Measurements from ENCODE around the gene EDRF1. TPM values are rescaled to one million over a fixed set of nuclear protein-coding genes. Genes with fewer than 3 reads are reported as not detected.

The EDRF1 gene
- total and polyA plus RNA-seq, 3 experiments from 2014 or later: 13.1 to 33.5 (median 32.5) TPM

- H3K36me3 ChIP-seq (ENCODE audit: insufficient read depth, low read length): peaks cover 41% of the 10 kb centered on the region
- ChIA-PET POLR2A (no interaction called here), CTCF (no interaction called here)
Observed at GRCh38 chr10:125762692-125763648, 43.5 kb downstream of the EDRF1 start.

GRCh38 chr10:125765835-125766234 lies 46.3 kb downstream of the EDRF1 start:
- Mint-ChIP-seq H3K27me3 (no peaks in the 10 kb centered on the region), H3K9me3 (no peaks in the 10 kb centered on the region), H3K4me3 (no peak overlapping the region), H3K27ac (peak overlapping the region in 4 of 8 donors; percentile 3 to 76 (median 44)), H3K4me1 (no peaks in the 10 kb centered on the region), H3K36me3 (peaks cover 3 to 76% (median 30%) of the 10 kb centered on the region in 3 donors)
- DNase-seq: no peak
- Histone ChIP-seq H3K36me3 (ENCODE audit: insufficient read depth, low read length) (peaks cover 27% of the 10 kb centered on the region), H3K4me3 (ENCODE audit: low read length) (no peak overlapping the region), H3K9me3 (ENCODE audit: low read length) (no peaks in the 10 kb centered on the region), H3K27me3 (ENCODE audit: insufficient read depth, low read length, poor library complexity, severe bottlenecking) (no peaks in the 10 kb centered on the region), H3K4me1 (ENCODE audit: insufficient read depth, low read length) (no peaks in the 10 kb centered on the region), H3K27ac (ENCODE audit: low read depth, low read length) (no peak overlapping the region)
- POLR2A ChIA-PET: no interaction called here
- CTCF ChIA-PET: interaction anchor here (1.5 kb wide), 1 partner anchor 25 kb away, joined by 3 read pairs; no protein-coding TSS in a partner anchor

More at GRCh38 chr10:125762692-125763648, 43.5 kb downstream of the EDRF1 start:
- no peaks in the 10 kb centered on the region for H3K27me3 ChIP-seq (ENCODE audit: insufficient read depth, low read length, poor library complexity, severe bottlenecking)
- Mint-ChIP-seq H3K27me3 (no peaks in the 10 kb centered on the region), H3K27ac (no peak overlapping the region), H3K4me3 (no peak overlapping the region), H3K4me1 (peaks cover 0 to 1% (median 0%) of the 10 kb centered on the region in 3 donors), H3K9me3 (no peaks in the 10 kb centered on the region), H3K36me3 (peaks cover 6 to 87% (median 38%) of the 10 kb centered on the region in 3 donors)
- no peaks in the 10 kb centered on the region for H3K4me1 ChIP-seq (ENCODE audit: insufficient read depth, low read length)
- no peak overlapping the region for H3K27ac ChIP-seq (ENCODE audit: low read depth, low read length)
- H3K9me3 ChIP-seq (ENCODE audit: low read length): no peaks in the 10 kb centered on the region
- H3K4me3 ChIP-seq (ENCODE audit: low read length): no peak overlapping the region
- DNase-seq: no peak

DNA sequence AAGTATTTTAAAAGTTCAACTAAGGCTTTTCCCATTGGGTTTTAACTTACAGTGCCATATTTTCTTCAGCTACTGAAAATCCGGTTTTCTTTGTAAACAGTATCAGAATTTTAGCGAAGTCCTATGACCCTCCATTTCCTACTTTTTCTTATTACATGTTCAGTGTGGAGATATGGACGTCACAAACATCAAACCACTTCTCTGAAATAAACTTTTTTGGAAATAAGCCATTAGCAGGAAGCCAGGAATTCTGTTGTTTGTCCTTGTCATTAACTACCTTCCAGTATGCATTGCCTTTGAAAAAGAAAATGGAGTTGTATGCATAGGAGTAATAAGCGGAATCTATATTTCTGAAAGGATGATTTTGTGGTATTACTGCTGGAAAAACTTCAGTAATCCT lies 47.0 kb downstream of the EDRF1 start:
- Mint-ChIP-seq H3K27me3 (no peaks in the 10 kb centered on the region), H3K36me3 (peaks cover under 1 to 70% (median 31%) of the 10 kb centered on the region in 3 donors), H3K9me3 (no peaks in the 10 kb centered on the region), H3K4me1 (no peaks in the 10 kb centered on the region), H3K27ac (peak overlapping the region in 2 of 8 donors; percentile 42 to 45), H3K4me3 (no peak overlapping the region)
- H3K9me3 ChIP-seq (ENCODE audit: low read length): no peaks in the 10 kb centered on the region
- no peaks in the 10 kb centered on the region for H3K27me3 ChIP-seq (ENCODE audit: insufficient read depth, low read length, poor library complexity, severe bottlenecking)
- DNase-seq: no peak
- H3K36me3 ChIP-seq (ENCODE audit: insufficient read depth, low read length): peaks cover 26% of the 10 kb centered on the region
- ChIA-PET CTCF (no interaction called here), POLR2A (no interaction called here)
- H3K4me1 ChIP-seq (ENCODE audit: insufficient read depth, low read length): no peaks in the 10 kb centered on the region
- H3K4me3 ChIP-seq (ENCODE audit: low read length): no peak overlapping the region
- H3K27ac ChIP-seq (ENCODE audit: low read depth, low read length): no peak overlapping the region

DNA sequence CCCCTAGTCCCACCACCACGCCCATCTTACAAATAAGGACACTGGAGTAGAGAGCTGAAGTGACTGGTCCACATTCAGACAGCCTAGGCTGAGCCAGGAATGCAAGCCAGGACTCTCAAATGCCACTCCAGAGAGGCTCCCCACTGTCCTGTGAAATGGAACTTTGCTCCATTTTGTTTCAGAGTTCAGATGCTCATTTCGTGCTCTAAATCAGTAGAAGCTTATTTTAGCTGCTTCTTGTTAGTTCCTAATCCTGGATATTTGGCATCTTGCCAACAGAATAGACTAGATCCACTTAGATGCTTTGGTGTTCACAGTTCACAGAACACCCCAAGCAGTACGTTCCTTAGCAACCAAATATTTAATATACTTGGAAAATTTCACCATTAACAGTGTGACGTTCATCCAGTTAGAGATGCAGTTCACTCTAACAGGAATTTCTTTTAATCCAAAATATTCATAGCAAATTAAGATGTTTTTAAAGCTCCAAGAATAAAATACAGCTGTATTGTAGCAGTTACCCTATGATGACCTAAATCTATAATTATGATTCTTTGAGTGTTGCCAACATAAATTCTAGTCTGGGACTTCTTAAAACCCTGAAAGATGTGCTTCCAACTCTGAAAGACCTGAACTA lies 48.8 kb downstream of the EDRF1 start:
- no peaks in the 10 kb centered on the region for H3K27me3 ChIP-seq (ENCODE audit: insufficient read depth, low read length, poor library complexity, severe bottlenecking)
- Mint-ChIP-seq H3K4me3 (no peak overlapping the region), H3K27ac (peak overlapping the region in 1 of 8 donors; percentile 82), H3K4me1 (no peaks in the 10 kb centered on the region), H3K36me3 (peaks cover 0 to 54% (median 29%) of the 10 kb centered on the region in 3 donors), H3K9me3 (no peaks in the 10 kb centered on the region), H3K27me3 (peaks cover 0 to 3% of the 10 kb centered on the region in 2 donors)
- ChIA-PET CTCF (no interaction called here), POLR2A (no interaction called here)
- no peak overlapping the region for H3K27ac ChIP-seq (ENCODE audit: low read depth, low read length)
- H3K9me3 ChIP-seq (ENCODE audit: low read length): no peaks in the 10 kb centered on the region
- no peak overlapping the region for H3K4me3 ChIP-seq (ENCODE audit: low read length)
- H3K36me3 ChIP-seq (ENCODE audit: insufficient read depth, low read length): peaks cover 10% of the 10 kb centered on the region
- no peak for DNase-seq
- no peaks in the 10 kb centered on the region for H3K4me1 ChIP-seq (ENCODE audit: insufficient read depth, low read length)

- Histone ChIP-seq H3K36me3 (ENCODE audit: insufficient read depth, low read length) (peaks cover 4% of the 10 kb centered on the region), H3K27ac (ENCODE audit: low read depth, low read length) (no peak overlapping the region), H3K4me3 (ENCODE audit: low read length) (no peak overlapping the region), H3K27me3 (ENCODE audit: insufficient read depth, low read length, poor library complexity, severe bottlenecking) (no peaks in the 10 kb centered on the region), H3K4me1 (ENCODE audit: insufficient read depth, low read length) (no peaks in the 10 kb centered on the region), H3K9me3 (ENCODE audit: low read length) (no peaks in the 10 kb centered on the region)
- no peaks in the 10 kb centered on the region for H3K9me3 Mint-ChIP-seq
- POLR2A ChIA-PET: no interaction called here
- CTCF ChIA-PET: no interaction called here
- no peak for DNase-seq
- no peaks in the 10 kb centered on the region for H3K4me1 Mint-ChIP-seq
- H3K36me3 Mint-ChIP-seq: peaks cover 0 to 46% (median 24%) of the 10 kb centered on the region in 3 donors
- H3K4me3 Mint-ChIP-seq: no peak overlapping the region
- H3K27ac Mint-ChIP-seq: peak overlapping the region in 2 of 8 donors; percentile 17 to 57
- H3K27me3 Mint-ChIP-seq: peaks cover 0 to 4% of the 10 kb centered on the region in 2 donors
Observed at GRCh38 chr10:125769175-125769574, 49.7 kb downstream of the EDRF1 start.

DNA sequence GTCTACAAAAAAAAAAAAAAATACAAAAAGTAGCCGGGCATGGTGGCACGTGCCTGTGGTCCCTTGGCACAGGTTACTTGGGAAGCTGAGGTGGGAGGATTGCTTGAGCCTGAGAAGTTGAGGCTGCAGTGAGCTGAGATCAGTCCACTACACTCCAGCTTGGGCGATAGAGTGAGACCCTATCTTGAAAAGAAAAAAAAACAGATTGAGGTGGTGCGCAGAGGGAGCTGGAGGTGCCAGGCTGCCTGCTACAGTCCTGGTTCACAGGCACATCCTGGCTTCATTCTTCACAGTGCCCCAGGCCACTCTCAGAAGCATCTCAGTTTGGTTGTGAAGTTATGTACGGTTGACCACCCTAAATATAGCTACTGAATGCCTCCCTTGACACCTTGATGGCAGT lies 51.3 kb downstream of the EDRF1 start:
- no peak for DNase-seq
- POLR2A ChIA-PET: no interaction called here
- Mint-ChIP-seq H3K27ac (no peak overlapping the region), H3K27me3 (peaks cover 0 to 4% of the 10 kb centered on the region in 2 donors), H3K4me3 (no peak overlapping the region), H3K4me1 (no peaks in the 10 kb centered on the region), H3K9me3 (no peaks in the 10 kb centered on the region), H3K36me3 (peaks cover 0 to 29% (median 15%) of the 10 kb centered on the region in 3 donors)
- Histone ChIP-seq H3K4me3 (ENCODE audit: low read length) (no peak overlapping the region), H3K9me3 (ENCODE audit: low read length) (no peaks in the 10 kb centered on the region), H3K36me3 (ENCODE audit: insufficient read depth, low read length) (no peaks in the 10 kb centered on the region), H3K27me3 (ENCODE audit: insufficient read depth, low read length, poor library complexity, severe bottlenecking) (no peaks in the 10 kb centered on the region), H3K27ac (ENCODE audit: low read depth, low read length) (no peak overlapping the region), H3K4me1 (ENCODE audit: insufficient read depth, low read length) (no peaks in the 10 kb centered on the region)
- CTCF ChIA-PET: no interaction called here

DNA sequence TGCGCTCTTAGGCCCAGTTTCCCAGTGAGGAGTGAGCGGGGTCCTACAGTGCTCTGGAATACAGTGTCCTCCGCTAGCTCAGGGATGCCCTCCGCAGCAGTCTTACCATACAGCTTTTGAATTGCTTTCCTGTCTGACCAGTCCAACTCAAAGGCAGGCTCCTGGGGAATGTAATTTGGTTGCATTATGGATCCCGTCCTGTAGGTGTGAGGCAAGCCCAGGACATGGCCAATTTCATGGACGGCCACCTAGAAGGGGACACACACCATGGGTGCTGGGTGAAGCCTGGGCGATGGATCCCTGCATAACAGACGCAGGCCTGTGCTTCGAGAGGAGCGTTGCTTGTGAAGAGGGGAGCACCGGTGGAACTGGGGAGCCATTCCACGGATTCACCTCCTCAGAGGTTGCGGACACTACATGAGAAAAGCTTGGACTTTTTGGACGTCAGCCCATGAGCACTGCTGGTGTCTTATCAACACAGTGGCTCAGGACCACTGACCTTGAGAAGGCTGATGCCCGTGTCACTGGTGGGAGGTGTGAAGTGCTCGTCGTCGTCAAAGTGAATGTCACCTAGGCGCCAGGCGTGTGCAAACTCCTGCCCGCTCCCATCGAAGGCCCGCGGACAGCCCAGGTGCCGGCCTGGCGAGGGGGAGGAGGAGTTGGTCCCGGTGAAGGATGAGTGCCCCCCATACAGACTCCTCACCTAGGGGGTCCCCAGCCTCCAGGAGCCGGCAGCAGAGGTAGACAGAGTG lies 52.8 kb downstream of the EDRF1 start:
- no peaks in the 10 kb centered on the region for H3K4me1 Mint-ChIP-seq
- Histone ChIP-seq H3K4me1 (ENCODE audit: insufficient read depth, low read length) (no peaks in the 10 kb centered on the region), H3K4me3 (ENCODE audit: low read length) (no peak overlapping the region), H3K9me3 (ENCODE audit: low read length) (no peaks in the 10 kb centered on the region), H3K36me3 (ENCODE audit: insufficient read depth, low read length) (no peaks in the 10 kb centered on the region), H3K27me3 (ENCODE audit: insufficient read depth, low read length, poor library complexity, severe bottlenecking) (no peaks in the 10 kb centered on the region), H3K27ac (ENCODE audit: low read depth, low read length) (no peak overlapping the region)
- H3K27ac Mint-ChIP-seq: no peak overlapping the region
- no peak overlapping the region for H3K4me3 Mint-ChIP-seq
- peaks cover 0 to 4% of the 10 kb centered on the region in 2 donors for H3K27me3 Mint-ChIP-seq
- ChIA-PET CTCF (no interaction called here), POLR2A (no interaction called here)
- no peak for DNase-seq
- peaks cover 0 to 17% (median 8%) of the 10 kb centered on the region in 3 donors for H3K36me3 Mint-ChIP-seq
- H3K9me3 Mint-ChIP-seq: no peaks in the 10 kb centered on the region

- ChIA-PET CTCF (no interaction called here), POLR2A (no interaction called here)
- Mint-ChIP-seq H3K9me3 (no peaks in the 10 kb centered on the region), H3K27ac (peak overlapping the region in 1 of 8 donors; percentile 68), H3K36me3 (peaks cover 0 to 11% (median 7%) of the 10 kb centered on the region in 3 donors), H3K27me3 (peaks cover 0 to 4% of the 10 kb centered on the region in 2 donors), H3K4me3 (no peak overlapping the region), H3K4me1 (no peaks in the 10 kb centered on the region)
- Histone ChIP-seq H3K27me3 (ENCODE audit: insufficient read depth, low read length, poor library complexity, severe bottlenecking) (no peaks in the 10 kb centered on the region), H3K9me3 (ENCODE audit: low read length) (no peaks in the 10 kb centered on the region), H3K36me3 (ENCODE audit: insufficient read depth, low read length) (no peaks in the 10 kb centered on the region), H3K4me1 (ENCODE audit: insufficient read depth, low read length) (no peaks in the 10 kb centered on the region), H3K27ac (ENCODE audit: low read depth, low read length) (no peak overlapping the region), H3K4me3 (ENCODE audit: low read length) (no peak overlapping the region)
- no peak for DNase-seq
Observed at GRCh38 chr10:125772864-125773180, 53.3 kb downstream of the EDRF1 start.
